ENCODE results near the gene SDHA.
"Not testable (repeated sequence)": the region's sequence is repeated elsewhere in the genome, so short reads cannot be mapped to it uniquely, and the experiment has no call there.

SDHA gene

DNA sequence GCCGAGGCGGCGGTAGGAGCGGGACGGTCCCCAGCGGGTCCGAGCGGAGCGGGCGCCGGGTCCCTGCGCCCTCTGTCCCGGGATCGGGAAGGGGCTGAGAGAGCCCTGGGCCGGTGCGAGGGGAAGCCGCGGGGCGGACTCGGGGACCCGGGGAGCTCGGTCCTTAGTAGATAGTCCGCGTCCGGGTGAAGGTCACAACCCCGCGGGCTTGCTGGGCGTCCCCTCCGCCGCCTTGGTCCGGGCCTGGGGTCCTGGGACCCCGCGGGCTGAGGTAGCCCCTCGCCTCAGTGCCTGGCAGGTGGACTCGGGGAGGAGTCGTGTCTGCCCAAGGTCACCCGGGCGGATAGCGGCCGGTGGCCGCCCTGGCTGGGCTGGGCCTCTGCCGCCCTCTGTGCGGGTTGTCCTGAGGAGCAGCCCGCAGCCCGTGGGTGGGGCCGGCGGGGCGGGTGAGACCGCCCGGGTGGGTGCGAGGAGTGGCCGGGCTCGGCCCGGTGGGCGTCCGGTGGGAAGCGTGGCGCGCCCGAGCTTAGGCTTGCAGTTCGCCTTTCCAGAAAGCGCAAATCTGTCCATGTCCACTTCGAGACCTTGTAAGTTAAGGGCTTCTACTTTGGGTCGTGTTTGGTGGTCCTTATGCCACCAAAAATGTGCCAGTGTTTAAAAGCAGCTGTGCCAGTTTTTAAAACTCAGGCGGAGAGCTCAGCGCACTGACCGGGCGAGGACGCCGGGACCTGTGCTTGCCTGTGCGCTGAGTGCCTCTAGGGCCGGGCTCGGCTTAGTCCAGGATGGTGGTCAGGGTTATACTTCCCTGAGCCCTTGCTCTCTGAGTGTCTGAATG, 554 bp downstream of the SDHA start:
- Mint-ChIP-seq H3K4me3 (peak overlapping the region; percentile 93), H3K27ac (peak overlapping the region; percentile 82), H3K4me1 (ENCODE audit: low read depth) (peaks cover 72% of the 10 kb centered on the region), H3K9me3 (no peaks in the 10 kb centered on the region), H3K36me3 (ENCODE audit: low read depth) (peaks cover 39% of the 10 kb centered on the region), H3K27me3 (no peaks in the 10 kb centered on the region)

GRCh38 chr5:219460-219863, 1.3 kb downstream of the SDHA start:
- Mint-ChIP-seq H3K4me1 (ENCODE audit: low read depth) (peaks cover 68% of the 10 kb centered on the region), H3K9me3 (no peaks in the 10 kb centered on the region), H3K36me3 (ENCODE audit: low read depth) (peaks cover 33% of the 10 kb centered on the region), H3K27me3 (no peaks in the 10 kb centered on the region), H3K4me3 (peak overlapping the region; percentile 93), H3K27ac (peak overlapping the region; percentile 82)

DNA sequence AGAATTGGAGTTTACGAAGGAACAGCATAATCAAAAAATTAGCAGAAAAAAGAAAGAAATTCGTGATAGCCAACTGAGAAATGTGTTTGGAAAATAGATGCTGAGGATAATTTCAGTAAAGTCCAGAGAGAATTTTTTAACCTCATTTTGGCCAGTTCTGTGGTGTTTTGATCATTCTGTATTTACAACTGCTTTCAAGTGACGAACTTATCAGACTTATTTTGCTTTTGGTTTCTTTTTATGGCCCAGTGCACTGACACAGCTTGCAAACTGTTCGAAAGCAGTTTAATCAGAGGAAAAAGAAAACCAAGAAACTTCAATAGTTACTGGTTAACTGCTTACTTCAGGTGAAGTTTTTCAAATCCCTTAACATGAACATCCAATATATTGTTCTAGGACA, 1.9 kb downstream of the SDHA start:
- Mint-ChIP-seq H3K27me3 (no peaks in the 10 kb centered on the region), H3K4me3 (peak overlapping the region; percentile 93), H3K9me3 (no peaks in the 10 kb centered on the region), H3K27ac (peak overlapping the region; percentile 82), H3K4me1 (ENCODE audit: low read depth) (peaks cover 63% of the 10 kb centered on the region), H3K36me3 (ENCODE audit: low read depth) (peaks cover 36% of the 10 kb centered on the region)

GRCh38 chr5:222951-223715, 5.0 kb downstream of the SDHA start:
- Mint-ChIP-seq H3K27ac (peak overlapping the region; percentile 77), H3K4me1 (ENCODE audit: low read depth) (peaks cover 46% of the 10 kb centered on the region)
- H3K9me3 Mint-ChIP-seq: not testable (repeated sequence)

GRCh38 chr5:223791-224190, 5.7 kb downstream of the SDHA start:
- no peaks in the 10 kb centered on the region for H3K27me3 Mint-ChIP-seq
- H3K9me3 Mint-ChIP-seq: no peaks in the 10 kb centered on the region
- no peak overlapping the region for H3K27ac Mint-ChIP-seq
- peaks cover 46% of the 10 kb centered on the region for H3K4me1 Mint-ChIP-seq (ENCODE audit: low read depth)
- peaks cover 61% of the 10 kb centered on the region for H3K36me3 Mint-ChIP-seq (ENCODE audit: low read depth)
- no peak overlapping the region for H3K4me3 Mint-ChIP-seq

More at GRCh38 chr5:222951-223715, 5.0 kb downstream of the SDHA start:
- peaks cover 54% of the 10 kb centered on the region for H3K36me3 Mint-ChIP-seq (ENCODE audit: low read depth)
- H3K4me3 Mint-ChIP-seq, H3K27me3 Mint-ChIP-seq: not testable (repeated sequence)

DNA sequence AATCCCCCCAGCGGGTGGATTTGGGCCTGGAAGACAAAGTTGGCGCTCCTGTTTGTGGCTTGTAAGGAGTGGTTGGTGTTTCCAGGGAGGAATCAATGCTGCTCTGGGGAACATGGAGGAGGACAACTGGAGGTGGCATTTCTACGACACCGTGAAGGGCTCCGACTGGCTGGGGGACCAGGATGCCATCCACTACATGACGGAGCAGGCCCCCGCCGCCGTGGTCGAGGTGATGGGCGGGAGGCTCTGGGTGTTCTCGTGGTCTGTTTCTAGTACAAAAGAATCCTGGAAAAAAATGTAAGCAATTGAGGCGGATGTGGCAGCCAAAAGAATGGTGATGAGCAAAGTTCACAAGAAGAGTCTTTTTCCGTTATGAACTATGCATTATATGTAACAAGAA, 7.2 kb downstream of the SDHA start:
- Mint-ChIP-seq H3K36me3 (ENCODE audit: low read depth) (peaks cover 64% of the 10 kb centered on the region), H3K4me1 (ENCODE audit: low read depth) (peaks cover 37% of the 10 kb centered on the region), H3K27ac (no peak overlapping the region), H3K9me3 (no peaks in the 10 kb centered on the region), H3K27me3 (no peaks in the 10 kb centered on the region), H3K4me3 (no peak overlapping the region)

GRCh38 chr5:227375-227774, 9.3 kb downstream of the SDHA start:
- not testable (repeated sequence) for H3K27ac Mint-ChIP-seq, H3K27me3 Mint-ChIP-seq, H3K9me3 Mint-ChIP-seq, H3K4me3 Mint-ChIP-seq
- peaks cover 66% of the 10 kb centered on the region for H3K36me3 Mint-ChIP-seq (ENCODE audit: low read depth)
- peaks cover 21% of the 10 kb centered on the region for H3K4me1 Mint-ChIP-seq (ENCODE audit: low read depth)

GRCh38 chr5:228886-229285, 10.8 kb downstream of the SDHA start:
- H3K4me3 Mint-ChIP-seq: no peak overlapping the region
- H3K4me1 Mint-ChIP-seq (ENCODE audit: low read depth): peaks cover 6% of the 10 kb centered on the region
- H3K27ac Mint-ChIP-seq: no peak overlapping the region
- peaks cover 67% of the 10 kb centered on the region for H3K36me3 Mint-ChIP-seq (ENCODE audit: low read depth)
- no peaks in the 10 kb centered on the region for H3K27me3 Mint-ChIP-seq
- H3K9me3 Mint-ChIP-seq: no peaks in the 10 kb centered on the region

GRCh38 chr5:230711-231110, 12.6 kb downstream of the SDHA start:
- Mint-ChIP-seq H3K4me1 (ENCODE audit: low read depth) (peaks cover 3% of the 10 kb centered on the region), H3K9me3 (no peaks in the 10 kb centered on the region), H3K27ac (no peak overlapping the region), H3K27me3 (no peaks in the 10 kb centered on the region), H3K36me3 (ENCODE audit: low read depth) (peaks cover 67% of the 10 kb centered on the region), H3K4me3 (no peak overlapping the region)

DNA sequence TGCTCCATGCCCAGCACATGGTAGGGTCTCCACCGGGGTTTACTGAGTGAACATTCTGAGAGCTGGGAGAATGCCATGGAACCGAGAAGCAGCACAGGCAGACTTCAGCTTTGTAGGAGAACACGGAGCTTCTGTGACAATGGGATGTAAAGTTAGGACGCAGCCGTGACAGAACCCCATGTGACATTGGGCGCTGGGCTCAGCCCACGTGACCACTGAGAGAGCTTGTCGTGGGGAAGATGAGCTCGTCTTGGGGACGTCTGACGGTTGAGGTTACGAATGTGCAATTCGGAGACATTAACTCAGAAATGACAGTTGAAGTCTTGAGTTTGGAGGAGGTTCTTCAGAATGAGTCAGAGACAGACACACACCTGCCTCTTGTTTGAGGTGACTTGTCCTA, 13.5 kb downstream of the SDHA start:
- peaks cover 3% of the 10 kb centered on the region for H3K4me1 Mint-ChIP-seq (ENCODE audit: low read depth)
- H3K4me3 Mint-ChIP-seq: no peak overlapping the region
- no peak overlapping the region for H3K27ac Mint-ChIP-seq
- H3K9me3 Mint-ChIP-seq: no peaks in the 10 kb centered on the region
- no peaks in the 10 kb centered on the region for H3K27me3 Mint-ChIP-seq
- H3K36me3 Mint-ChIP-seq (ENCODE audit: low read depth): peaks cover 63% of the 10 kb centered on the region

- H3K27me3 Mint-ChIP-seq; H3K27ac Mint-ChIP-seq; H3K4me3 Mint-ChIP-seq; H3K4me1 Mint-ChIP-seq (ENCODE audit: low read depth); H3K9me3 Mint-ChIP-seq: not testable (repeated sequence)
- peaks cover 49% of the 10 kb centered on the region for H3K36me3 Mint-ChIP-seq (ENCODE audit: low read depth)
These were observed 15.3 kb downstream of the SDHA start for GRCh38 chr5:233426-233825.

DNA sequence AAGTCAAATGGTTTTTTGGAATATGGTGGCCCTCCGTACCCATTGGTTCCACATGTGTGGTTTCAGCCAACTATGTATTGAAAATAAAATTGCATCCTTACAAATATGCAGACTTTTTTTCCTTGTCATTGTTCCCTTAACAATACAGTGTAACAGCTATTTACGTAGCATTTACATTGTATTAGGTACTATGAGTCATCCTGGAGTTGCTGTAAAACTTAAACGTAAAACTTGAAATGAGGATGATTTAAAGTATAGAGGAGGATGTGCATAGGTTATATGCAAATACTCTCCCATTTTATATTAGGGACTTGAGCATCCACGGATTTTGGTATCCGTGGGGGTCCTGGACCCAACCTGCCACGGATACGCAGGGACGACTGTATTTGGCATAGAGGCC, 16.3 kb downstream of the SDHA start:
- H3K27ac Mint-ChIP-seq: no peak overlapping the region
- H3K9me3 Mint-ChIP-seq: no peaks in the 10 kb centered on the region
- no peak overlapping the region for H3K4me3 Mint-ChIP-seq
- peaks cover 42% of the 10 kb centered on the region for H3K36me3 Mint-ChIP-seq (ENCODE audit: low read depth)
- peaks cover 3% of the 10 kb centered on the region for H3K4me1 Mint-ChIP-seq (ENCODE audit: low read depth)
- H3K27me3 Mint-ChIP-seq: no peaks in the 10 kb centered on the region

DNA sequence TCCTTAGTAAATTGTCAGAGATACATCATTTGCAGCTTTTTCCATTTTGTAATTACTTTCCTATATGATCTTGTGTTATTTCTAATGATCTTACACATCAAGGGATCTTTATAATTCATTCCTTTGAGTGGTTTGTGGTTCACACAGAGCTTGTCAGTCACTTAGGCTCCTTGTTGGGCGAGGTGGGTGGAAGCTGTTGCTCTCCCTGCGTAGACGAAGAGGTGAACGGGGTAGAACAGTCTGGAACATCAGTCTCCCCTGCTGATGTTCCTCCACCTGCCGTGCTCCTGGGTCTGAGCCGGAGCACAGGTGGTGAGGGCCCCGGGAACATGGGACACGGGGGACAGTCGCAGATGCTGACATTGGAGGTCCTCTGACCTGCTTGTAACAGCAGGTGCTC, 17.4 kb downstream of the SDHA start:
- H3K9me3 Mint-ChIP-seq; H3K4me1 Mint-ChIP-seq (ENCODE audit: low read depth); H3K27ac Mint-ChIP-seq; H3K4me3 Mint-ChIP-seq; H3K27me3 Mint-ChIP-seq: not testable (repeated sequence)
- peaks cover 47% of the 10 kb centered on the region for H3K36me3 Mint-ChIP-seq (ENCODE audit: low read depth)

DNA sequence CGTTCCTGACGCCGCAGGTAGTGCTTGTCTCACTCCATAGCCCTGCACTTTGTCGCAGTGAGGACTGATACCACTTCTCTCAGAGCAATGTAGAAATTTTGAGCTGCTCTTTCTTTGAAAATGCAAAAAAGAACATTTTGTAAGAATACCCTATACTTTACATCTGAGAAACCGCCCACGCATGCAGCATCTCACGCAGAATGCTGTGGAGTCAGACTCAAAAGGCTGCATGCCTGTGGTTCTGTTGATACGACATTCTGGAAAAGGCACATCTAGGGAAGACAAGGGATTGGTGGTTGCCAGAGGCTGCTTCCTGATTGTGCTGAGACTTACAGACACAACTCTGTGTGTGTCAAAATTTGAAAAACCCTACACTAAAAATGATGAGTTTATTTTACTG, 19.8 kb downstream of the SDHA start:
- H3K36me3 Mint-ChIP-seq (ENCODE audit: low read depth): peaks cover 57% of the 10 kb centered on the region
- H3K4me1 Mint-ChIP-seq (ENCODE audit: low read depth); H3K4me3 Mint-ChIP-seq; H3K27ac Mint-ChIP-seq; H3K27me3 Mint-ChIP-seq; H3K9me3 Mint-ChIP-seq: not testable (repeated sequence)

DNA sequence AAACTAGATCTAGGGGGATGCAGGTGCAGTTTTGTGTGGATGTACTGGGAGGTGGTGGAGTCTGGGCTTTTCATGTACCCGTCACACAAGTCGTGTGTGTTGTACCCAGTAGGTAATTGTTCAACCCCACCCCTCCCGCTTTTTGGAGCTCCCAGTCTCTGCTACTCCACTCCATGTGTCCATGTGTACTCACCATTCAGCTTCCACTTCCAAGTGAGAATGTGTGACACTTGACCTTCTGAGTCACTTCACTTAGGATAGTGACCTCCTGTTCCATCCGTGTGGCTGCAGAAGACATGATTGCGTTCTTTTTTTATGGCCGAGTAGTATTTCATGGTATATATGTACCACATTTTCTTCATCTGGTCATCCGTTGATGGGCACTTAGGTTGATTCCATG, 22.4 kb downstream of the SDHA start:
- peaks cover 49% of the 10 kb centered on the region for H3K36me3 Mint-ChIP-seq (ENCODE audit: low read depth)
- H3K4me1 Mint-ChIP-seq (ENCODE audit: low read depth); H3K4me3 Mint-ChIP-seq; H3K27ac Mint-ChIP-seq; H3K27me3 Mint-ChIP-seq; H3K9me3 Mint-ChIP-seq: not testable (repeated sequence)
